GM18505 (cell line): ENCODE results near the gene CRTC3.
"Not testable (repeated sequence)": the region's sequence is repeated elsewhere in the genome, so short reads cannot be mapped to it uniquely, and the experiment has no call there.

Experiments
- ATAC-seq: cut with Tn5 transposase; IDR thresholded peaks from one replicate; pipeline ENCODE4 v1.9.1; 2021; ENCODE audit not compliant: unreplicated experiment
- POLR2A ChIP-seq: IDR thresholded peaks from 4 replicates; pipeline ENCODE4 v1.6.1; 2011; ENCODE audit warnings: borderline replicate concordance; ENCODE audit not compliant: insufficient read depth, insufficient read length; ENCODE audit errors: extremely low read depth

CRTC3 gene

DNA sequence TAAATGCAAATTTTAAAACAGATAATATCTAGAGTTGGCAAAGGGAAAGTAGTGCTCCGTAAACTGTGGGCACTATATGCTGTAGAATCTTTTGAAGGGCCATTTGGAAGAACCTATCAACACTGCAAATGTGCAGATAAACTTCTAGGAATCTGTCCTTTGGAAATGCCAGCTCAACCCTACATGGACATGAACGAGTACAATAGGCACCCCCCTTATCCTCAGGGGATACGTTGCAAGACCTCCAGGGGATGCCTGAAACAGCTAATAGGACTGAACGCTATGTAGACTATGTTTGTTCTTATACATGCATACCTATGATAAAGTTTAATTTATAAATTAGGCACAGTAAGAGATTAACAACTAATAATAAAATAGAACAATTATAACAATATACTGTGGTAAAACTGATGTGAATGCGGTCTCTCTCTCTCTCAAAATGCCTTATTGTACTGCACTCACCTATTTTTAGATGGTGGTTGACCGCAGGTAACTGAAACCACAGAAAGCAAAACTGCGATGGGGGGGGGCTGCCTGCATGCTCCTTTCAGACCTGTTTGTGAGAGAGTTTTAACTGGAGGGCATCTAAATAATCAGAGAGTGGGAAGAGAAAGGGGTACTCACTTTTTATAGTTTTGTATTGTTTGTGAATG, 127.9 kb downstream of the CRTC3 start:
- TF ChIP-seq POLR2A = peak; percentile 30
- ATAC-seq = peak; percentile 28

DNA sequence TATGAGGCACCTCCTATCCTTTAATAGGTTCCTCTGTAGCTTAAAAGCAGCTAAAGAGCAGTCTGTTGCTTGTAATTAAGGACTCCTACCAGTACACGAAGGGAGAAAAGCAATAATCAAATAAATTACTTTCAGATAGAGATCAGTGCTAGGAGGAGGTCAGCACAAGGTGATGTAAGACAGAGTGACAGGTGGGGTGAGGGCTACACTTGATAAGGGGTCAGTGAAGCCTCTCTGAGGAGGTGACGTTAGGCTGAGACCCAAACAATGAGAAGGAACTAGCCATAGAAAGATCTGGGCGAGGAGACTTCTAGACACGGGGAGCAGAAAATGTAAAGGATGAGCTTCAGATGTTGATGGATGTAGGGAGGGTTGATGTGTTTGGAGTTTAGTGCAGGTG, 129.8 kb downstream of the CRTC3 start:
- ATAC-seq = no peak
- no peak for TF ChIP-seq POLR2A

DNA sequence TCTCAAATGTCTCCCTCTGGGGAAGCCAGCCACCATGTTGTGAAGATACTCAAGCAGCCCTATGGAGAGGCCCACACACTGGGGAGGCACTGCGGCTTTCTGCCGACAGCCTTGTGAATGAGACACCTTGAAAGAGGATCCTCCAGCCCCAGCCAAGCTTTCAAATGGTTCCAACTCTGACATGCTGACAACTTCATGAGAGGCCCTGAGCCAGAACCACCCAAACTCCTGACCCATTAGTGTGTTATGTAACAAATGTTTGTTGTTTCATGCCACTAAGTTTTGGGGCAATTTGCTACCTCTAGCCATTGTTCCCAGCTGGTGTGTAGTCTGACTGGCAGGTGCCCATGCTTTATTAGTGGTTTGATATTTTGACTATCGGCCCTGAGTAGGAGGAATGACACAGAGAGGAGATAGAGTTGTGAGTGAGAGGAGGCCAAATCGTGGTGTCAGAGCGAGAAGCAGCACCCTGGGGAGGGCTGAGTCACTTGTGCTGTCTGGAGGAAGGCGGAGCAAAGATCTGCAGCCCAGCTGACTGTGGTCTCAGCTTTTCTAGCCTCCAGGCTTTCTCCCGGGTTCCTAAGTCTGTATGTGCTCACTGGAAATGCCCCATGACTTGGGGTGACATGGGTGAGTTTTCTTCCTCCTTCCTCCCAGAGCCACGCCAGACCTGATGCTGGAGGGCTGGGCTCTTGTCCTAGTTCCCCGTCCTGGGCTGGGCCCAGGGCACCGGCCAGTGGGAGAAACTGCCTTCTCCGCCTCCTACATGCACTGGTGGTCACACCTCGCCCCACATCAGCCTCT, 130.7 kb downstream of the CRTC3 start:
- ATAC-seq = peak; percentile 46
- peak; percentile 81 for TF ChIP-seq POLR2A

DNA sequence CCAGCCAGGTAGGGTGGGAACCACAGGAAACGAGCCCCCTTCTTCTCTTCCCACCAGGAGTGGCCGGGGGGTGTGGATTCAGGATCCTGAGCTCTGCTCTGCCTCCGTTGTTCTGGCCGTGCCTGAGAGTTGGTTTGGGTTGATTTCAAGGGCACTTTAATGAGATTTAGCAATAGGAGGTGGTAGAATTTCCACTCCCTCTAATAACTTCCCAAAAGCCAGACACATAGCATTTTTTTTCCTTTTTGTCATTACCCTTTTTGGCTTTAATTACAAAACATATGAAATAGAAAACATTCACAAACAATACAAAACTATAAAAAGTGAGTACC, 131.2 kb downstream of the CRTC3 start:
- not testable (repeated sequence) for ATAC-seq

DNA sequence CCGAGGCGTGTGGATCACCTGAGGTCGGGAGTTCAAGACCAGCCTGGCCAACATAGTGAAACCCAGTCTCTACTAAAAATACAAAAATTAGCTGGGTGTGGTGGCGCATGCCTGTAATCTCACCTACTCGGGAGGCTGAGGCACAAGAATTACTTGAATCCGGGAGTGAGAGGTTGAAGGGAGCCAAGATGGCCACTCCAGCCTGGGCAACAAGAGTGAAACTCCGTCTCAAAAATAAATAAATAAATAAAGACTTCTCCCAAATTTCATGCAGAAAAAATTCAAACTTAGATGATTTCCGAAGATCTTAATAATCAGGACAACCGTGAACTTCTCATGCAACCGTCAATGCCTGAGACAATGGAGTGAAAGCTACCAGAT, 134.3 kb downstream of the CRTC3 start:
- ATAC-seq = not testable (repeated sequence)

DNA sequence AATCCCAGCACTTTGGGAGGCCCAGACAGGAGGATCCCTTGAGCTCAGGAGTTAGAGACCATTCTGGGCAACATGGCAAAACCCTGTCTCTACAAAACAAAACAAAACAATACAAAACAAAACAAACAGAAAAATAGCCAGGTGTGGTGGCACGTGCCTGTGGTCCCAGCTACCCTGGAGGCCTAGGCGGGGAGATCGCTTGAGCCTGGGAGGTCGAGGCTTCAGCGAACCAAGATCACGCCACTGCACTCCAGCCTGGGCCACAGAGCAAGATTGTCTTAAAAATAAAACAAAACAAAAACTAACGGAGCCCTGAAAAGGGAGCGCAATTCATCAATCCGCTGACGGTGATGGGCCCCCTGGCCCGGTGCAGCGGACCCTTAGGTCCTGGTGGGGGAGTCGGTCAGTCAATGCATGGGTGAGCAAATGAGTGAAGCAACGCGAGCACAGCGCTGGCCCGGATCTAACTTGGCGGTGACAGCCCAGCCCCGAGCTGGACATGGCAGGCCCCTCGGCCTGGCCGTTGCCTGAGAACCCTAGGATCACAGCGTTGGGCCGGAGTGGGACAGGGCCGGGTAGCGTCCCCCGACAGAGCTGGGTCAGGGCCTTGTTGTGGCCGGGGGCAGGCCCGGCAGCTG, 135.0 kb downstream of the CRTC3 start:
- no peak for ATAC-seq
- no peak for TF ChIP-seq POLR2A

DNA sequence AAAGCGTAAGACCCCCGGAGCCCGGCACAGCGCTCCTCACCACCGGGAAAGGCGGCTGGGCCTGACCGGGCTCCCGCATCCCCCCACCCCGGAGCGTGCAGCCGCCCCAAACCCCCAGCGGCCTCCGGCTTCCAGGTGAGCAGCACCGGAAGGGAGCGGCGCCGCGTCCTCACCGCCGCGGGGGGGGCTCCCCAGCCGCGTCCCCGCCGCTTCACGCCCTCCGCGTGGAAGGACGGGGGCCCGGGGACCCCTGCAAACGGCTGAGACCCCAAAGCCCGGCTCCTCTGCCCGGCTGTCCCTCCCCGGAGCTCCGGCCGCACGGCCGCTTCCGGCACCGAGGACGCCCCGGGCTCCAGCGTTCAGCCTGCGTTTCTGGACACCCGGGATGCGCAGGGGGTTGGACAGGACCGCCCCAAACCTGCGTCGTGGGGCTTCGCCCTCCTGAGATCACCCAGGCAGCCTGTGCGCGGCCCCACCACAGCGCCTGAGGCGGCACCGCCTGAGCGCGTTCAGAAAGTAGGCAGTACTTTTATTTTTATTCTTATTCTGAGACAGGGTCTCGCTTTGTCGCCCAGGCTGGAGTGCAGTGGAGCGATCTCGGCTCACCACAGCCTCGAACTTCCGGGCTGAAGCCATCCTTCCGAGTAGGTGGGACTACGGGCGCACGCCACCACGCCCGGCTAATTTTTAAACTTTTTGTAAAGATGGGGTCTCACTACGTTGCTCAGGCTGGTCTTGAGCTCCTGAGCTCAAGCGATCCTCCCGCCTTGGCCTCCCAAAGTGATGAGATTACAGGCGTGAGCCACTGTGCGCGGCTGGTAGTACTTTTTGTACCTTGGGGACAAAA, 135.8 kb downstream of the CRTC3 start:
- no peak for TF ChIP-seq POLR2A
- peak; percentile 63 for ATAC-seq

DNA sequence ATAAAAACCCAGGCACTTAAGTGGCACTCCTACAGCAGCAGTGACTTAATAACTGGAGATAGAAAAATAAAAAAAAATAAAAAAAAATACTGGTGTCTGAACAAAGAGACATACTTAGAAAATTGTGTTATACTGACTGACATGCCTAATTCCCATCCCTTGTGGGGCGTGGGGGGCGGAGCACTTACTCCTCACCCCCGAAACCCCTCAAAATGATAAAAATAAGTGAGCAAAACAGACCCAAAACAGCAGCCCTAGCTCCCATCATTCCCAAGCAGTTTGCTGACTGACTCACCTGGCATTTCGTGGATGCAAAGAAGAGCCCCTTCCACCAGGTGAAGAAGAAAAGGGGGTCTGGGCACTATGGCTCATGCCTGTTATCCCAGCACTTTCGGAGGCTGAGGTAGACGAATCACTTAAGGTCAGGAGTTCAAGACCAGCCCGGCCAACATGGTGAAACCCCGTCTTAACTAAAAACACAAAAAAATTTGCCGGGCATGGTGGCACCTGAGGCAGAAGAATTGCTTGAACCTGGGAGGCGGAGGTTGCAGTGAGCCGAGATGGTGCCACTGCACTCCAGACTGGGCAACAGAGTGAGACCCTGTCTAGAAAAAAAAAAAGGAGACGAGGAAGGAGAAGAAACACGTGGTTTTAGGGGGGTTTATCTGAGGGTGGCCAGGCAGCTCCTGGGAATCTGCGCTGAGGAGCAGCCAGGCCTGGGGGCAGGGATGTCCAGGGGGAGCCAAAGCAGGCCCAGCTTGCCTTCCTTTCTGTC, 136.6 kb downstream of the CRTC3 start:
- no peak for TF ChIP-seq POLR2A
- no peak for ATAC-seq

DNA sequence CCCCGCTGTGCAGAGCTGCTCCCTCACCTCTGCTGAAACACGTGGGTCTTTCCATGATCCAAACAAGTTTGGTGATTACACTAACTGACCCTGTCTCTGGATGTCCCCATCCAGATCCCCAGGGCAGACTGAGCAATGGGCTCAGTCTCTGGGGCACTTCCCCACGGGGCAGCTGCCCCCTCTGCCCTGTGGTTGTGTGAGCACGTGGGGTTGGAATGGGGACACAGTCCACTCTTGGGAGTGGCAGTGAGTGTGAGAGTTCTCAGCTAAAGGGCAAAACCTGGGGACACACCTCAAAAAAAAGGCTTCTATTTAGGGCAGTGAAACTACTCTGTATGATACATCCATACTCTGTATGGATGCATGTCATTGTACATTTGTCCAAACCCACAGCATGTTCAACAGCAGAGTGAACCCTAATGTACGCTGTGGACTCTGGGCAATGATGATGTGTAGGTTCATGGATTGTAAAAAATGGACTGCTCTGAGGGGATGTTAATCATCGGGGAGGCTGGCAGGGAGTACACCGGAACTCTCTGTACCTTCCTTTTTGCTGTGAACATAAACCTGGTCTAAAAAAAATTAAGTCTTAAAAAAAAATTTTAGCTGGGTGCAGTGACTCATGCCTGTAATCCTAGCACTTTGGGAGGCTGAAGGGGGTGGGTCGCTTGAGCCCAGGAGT, 137.5 kb downstream of the CRTC3 start:
- no peak for ATAC-seq
- TF ChIP-seq POLR2A = no peak

DNA sequence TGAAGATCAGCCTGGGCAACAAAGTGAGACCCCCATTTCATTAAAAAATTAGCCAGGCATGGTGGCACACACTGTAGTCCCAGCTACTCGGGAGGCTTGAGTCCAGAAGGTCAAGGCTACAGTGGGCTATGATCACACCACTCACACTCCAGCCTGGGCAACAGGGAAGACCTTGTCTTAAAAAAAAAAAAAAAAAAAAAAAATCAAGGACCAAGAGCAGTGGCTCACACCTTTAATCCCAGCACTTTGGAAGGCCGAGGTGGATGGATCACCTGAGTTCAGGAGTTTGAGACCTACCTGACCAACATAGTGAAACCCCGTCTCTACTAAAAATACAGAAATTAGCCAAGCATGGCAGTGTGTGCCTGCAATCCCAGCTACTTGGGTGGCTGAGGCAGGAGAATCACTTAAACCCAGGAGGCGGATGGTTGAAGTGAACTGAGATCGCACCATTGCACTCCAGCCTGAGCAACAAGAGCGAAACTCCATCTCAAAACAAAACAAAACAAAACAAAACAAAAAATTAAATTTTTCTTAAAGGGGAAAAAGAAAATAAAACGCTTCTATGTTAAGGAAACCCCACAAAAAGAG, 138.1 kb downstream of the CRTC3 start:
- ATAC-seq = not testable (repeated sequence)

DNA sequence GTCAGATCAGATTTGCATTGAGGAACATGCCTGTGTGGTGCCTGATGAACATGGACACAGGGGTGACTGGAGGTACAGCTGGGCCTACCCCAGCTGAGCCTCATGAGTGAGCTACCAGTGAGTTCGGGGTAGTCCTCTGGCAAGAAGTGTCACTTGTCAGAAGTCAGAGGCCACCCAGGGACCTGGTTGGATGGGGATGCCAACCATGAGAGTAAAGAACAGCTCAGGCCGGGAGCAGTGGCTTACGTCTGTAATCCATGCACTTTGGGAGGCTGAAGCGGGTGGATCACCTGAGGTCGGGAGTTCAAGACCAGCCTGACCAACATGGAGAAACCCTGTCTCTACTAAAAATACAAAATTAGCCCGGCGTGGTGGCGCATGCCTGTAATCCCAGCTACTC, 140.9 kb downstream of the CRTC3 start:
- ATAC-seq = not testable (repeated sequence)

DNA sequence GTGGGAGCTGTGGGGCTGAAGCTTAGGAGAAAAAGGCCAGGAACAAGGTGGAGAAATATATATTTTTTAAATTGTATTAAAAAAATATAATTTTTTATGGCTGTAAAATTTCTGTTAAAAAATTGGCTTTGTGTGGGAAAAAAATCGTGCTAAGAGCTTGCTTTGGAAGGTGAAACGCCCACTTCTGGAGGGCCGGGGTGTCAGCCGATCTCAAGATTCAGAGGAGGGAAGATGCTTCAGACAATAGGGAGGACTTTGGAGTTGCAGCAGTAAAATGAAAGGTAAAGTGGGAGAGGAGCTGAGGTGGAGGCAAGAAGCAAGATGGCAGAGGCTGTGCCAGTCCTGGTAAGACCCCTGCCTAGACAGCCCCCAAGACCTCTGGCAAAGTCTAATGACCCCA, 141.5 kb downstream of the CRTC3 start:
- no peak for TF ChIP-seq POLR2A
- ATAC-seq = no peak

DNA sequence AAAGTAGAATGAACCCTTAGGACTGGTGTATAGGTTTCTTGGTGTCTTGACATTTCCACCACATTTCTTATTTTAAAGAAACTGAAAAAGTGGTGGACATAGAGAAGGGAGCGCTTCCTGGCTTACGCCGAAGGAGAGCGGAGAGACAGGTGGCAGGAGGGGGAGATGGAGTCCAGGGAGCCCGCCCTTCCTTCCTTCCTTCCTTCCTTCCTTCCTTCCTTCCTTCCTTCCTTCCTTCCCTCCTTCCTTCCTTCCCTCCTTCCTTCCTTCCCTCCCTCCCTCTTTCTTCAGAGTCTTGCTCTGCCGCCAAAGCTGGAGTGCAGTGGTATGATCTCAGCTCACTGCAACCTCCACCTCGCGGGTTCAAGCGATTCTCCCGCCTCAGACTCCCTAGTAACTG, 143.6 kb downstream of the CRTC3 start:
- not testable (repeated sequence) for ATAC-seq
